Panc1 (cell line): ENCODE data around the gene SYTL4. TPM values are rescaled to one million over a fixed set of nuclear protein-coding genes. Genes with fewer than 3 reads are reported as not detected.

Source experiments
- ATAC-seq: fragments of 200-7000 bp; cut with Tn5 transposase; 2 replicates; pipeline ENCODE4 v1.9.1; 2020; ENCODE audit warnings: mild to moderate bottlenecking, moderate library complexity
- BruUV-seq: library from RNA; stranded (reverse); fragments of 400-500 nt; replicated peaks from 2 replicates; lab custom pipeline; 2021; lab: Mats Ljungman, UMichigan
- CTCF ChIA-PET: fragments of 300-600 bp; sonication (Branson Sonifier 250); formaldehyde crosslinking; loops from one replicate; lab custom pipeline; 2022; ENCODE audit warnings: antibody characterized with exemption; lab: Charles Lee
- POLR2A ChIA-PET: fragments of 300-600 bp; sonication (Branson Sonifier 250); formaldehyde crosslinking; loops from one replicate; lab custom pipeline; 2022; ENCODE audit warnings: antibody characterized with exemption; lab: Charles Lee
- DNase-seq: peaks from one replicate; pipeline ENCODE4 v3.0.0-alpha.2; 2010; ENCODE audit warnings: low read depth, low spot score
- H3K27ac ChIP-seq: 2 replicates; pipeline ENCODE4 v1.5.1; 2011; ENCODE audit warnings: mild to moderate bottlenecking, low read length, inconsistent platforms
- H3K27me3 ChIP-seq: fragments of 200-500 bp; sonication (Bioruptor generic); 2 replicates; pipeline ENCODE4 v1.6.0; 2014; ENCODE audit warnings: low read length, inconsistent platforms; ENCODE audit not compliant: control insufficient read depth, insufficient read depth
- H3K36me3 ChIP-seq: fragments of 200-500 bp; sonication (Bioruptor generic); 2 replicates; pipeline ENCODE4 v1.5.1; 2014; ENCODE audit warnings: inconsistent platforms, mild to moderate bottlenecking, low read length, moderate library complexity; ENCODE audit not compliant: control insufficient read depth, insufficient read depth
- H3K4me1 ChIP-seq: 2 replicates; pipeline ENCODE4 v1.5.1; 2011; ENCODE audit warnings: inconsistent platforms, mild to moderate bottlenecking, low read length, moderate library complexity; ENCODE audit not compliant: control insufficient read depth, insufficient read depth
- H3K4me3 ChIP-seq, 2 experiments: 2 replicates each; pipeline ENCODE4 v1.5.1; 2011 to 2012; ENCODE audit warnings: low read depth in 2 of 2, low read length in 2 of 2, mild to moderate bottlenecking in 2 of 2, inconsistent platforms in 1 of 2, moderate library complexity in 1 of 2
- H3K9me3 ChIP-seq: fragments of 200-500 bp; sonication (Bioruptor generic); 2 replicates; pipeline ENCODE4 v1.5.1; 2014; ENCODE audit warnings: low read depth, mild to moderate bottlenecking, inconsistent platforms, low read length, moderate library complexity; ENCODE audit not compliant: control insufficient read depth, insufficient read depth
- POLR2AphosphoS5 ChIP-seq: IDR thresholded peaks from 2 replicates; pipeline ENCODE4 v1.6.1; 2012; ENCODE audit warnings: mild to moderate bottlenecking, low read depth, low read length, moderate library complexity
- SIN3A ChIP-seq: IDR thresholded peaks from 2 replicates; pipeline ENCODE4 v1.6.1; 2012; ENCODE audit warnings: low read depth, mild to moderate bottlenecking, low read length, moderate library complexity, borderline replicate concordance; ENCODE audit not compliant: insufficient read depth
- TCF7L2 ChIP-seq: IDR thresholded peaks from 2 replicates; pipeline ENCODE4 v1.6.1; 2011; ENCODE audit warnings: mild to moderate bottlenecking, low read depth, low read length, inconsistent platforms
- in situ Hi-C: cut with HindIII; loops from 2 replicates; pipeline ENCODE4 v1.10.0; 2016; ENCODE audit warnings: low sequenced_read_pairs, low pct_unique_long_range_greater_than_20kb
- intact Hi-C: fragments of 100-400 bp; cut with micrococcal nuclease; formaldehyde crosslinking; loops from one replicate; pipeline ENCODE4 v1.10.0; 2022; ENCODE audit not compliant: unreplicated experiment
- total RNA-seq: library from RNA; stranded (reverse); gene quantifications from one replicate; pipeline ENCODE4 v1.2.1, GENCODE V29; 2021; ENCODE audit not compliant: unreplicated experiment
- TF ChIP-seq, protein P1 (sequence below): fragments of 450-650 bp; IDR thresholded peaks from 2 replicates; pipeline ENCODE4 v1.5.1; 2017; ENCODE audit warnings: mild to moderate bottlenecking
- TF ChIP-seq, protein P2 (sequence below), 2 experiments: IDR thresholded peaks; 2 replicates each; pipeline ENCODE4 v1.6.1; 2011 to 2012; ENCODE audit warnings: low read depth in 2 of 2, control low read depth in 1 of 2, low read length in 1 of 2, mild to moderate bottlenecking in 1 of 2, moderate library complexity in 1 of 2; ENCODE audit not compliant: insufficient read depth in 1 of 2

Gene SYTL4
- total RNA-seq, 1 experiment from 2014 or later: 0.15 TPM

DNA sequence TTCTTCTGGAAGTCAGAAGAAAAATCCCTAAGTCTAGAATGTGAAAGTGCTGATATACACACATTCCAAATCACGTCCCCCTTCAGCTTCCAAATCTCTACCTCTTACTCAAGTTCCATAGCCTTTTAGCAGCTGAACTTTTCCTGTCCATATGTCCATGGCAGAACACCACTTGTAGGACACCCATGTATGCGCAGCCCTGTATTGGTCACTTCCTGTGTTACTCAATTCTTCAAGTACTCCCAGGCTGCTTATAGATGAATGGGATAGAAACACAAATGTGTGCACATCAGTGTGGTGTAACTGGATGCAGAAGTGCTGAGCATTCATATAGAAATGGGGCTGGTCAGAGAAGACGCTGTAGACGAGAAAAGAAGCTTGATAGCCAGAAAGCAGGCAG is 69.1 kb downstream of the SYTL4 start:
- Histone ChIP-seq H3K27ac (no peak overlapping the region), H3K36me3 (no peaks in the 10 kb centered on the region), H3K9me3 (no peaks in the 10 kb centered on the region), H3K4me3 (no peak overlapping the region), H3K4me1 (no peaks in the 10 kb centered on the region), H3K27me3 (no peaks in the 10 kb centered on the region)
- TF ChIP-seq POLR2AphosphoS5 (no peak), SIN3A (no peak), TCF7L2 (no peak)
- TF ChIP-seq, protein P1, sequence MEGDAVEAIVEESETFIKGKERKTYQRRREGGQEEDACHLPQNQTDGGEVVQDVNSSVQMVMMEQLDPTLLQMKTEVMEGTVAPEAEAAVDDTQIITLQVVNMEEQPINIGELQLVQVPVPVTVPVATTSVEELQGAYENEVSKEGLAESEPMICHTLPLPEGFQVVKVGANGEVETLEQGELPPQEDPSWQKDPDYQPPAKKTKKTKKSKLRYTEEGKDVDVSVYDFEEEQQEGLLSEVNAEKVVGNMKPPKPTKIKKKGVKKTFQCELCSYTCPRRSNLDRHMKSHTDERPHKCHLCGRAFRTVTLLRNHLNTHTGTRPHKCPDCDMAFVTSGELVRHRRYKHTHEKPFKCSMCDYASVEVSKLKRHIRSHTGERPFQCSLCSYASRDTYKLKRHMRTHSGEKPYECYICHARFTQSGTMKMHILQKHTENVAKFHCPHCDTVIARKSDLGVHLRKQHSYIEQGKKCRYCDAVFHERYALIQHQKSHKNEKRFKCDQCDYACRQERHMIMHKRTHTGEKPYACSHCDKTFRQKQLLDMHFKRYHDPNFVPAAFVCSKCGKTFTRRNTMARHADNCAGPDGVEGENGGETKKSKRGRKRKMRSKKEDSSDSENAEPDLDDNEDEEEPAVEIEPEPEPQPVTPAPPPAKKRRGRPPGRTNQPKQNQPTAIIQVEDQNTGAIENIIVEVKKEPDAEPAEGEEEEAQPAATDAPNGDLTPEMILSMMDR: no peak
- TF ChIP-seq, protein P2, sequence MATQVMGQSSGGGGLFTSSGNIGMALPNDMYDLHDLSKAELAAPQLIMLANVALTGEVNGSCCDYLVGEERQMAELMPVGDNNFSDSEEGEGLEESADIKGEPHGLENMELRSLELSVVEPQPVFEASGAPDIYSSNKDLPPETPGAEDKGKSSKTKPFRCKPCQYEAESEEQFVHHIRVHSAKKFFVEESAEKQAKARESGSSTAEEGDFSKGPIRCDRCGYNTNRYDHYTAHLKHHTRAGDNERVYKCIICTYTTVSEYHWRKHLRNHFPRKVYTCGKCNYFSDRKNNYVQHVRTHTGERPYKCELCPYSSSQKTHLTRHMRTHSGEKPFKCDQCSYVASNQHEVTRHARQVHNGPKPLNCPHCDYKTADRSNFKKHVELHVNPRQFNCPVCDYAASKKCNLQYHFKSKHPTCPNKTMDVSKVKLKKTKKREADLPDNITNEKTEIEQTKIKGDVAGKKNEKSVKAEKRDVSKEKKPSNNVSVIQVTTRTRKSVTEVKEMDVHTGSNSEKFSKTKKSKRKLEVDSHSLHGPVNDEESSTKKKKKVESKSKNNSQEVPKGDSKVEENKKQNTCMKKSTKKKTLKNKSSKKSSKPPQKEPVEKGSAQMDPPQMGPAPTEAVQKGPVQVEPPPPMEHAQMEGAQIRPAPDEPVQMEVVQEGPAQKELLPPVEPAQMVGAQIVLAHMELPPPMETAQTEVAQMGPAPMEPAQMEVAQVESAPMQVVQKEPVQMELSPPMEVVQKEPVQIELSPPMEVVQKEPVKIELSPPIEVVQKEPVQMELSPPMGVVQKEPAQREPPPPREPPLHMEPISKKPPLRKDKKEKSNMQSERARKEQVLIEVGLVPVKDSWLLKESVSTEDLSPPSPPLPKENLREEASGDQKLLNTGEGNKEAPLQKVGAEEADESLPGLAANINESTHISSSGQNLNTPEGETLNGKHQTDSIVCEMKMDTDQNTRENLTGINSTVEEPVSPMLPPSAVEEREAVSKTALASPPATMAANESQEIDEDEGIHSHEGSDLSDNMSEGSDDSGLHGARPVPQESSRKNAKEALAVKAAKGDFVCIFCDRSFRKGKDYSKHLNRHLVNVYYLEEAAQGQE (IDR thresholded peaks at IDR 0.05; ENCODE audit: insufficient read depth in 1 of 2, low read depth in 2 of 2, low read length in 1 of 2): no peak
- POLR2A ChIA-PET: no interaction called here
- in situ Hi-C loops: no loop called here
- CTCF ChIA-PET: no interaction called here
- ATAC-seq (no peak), DNase-seq (no peak)
- intact Hi-C loops: no loop called here
- BruUV-seq: no TSS peak

DNA sequence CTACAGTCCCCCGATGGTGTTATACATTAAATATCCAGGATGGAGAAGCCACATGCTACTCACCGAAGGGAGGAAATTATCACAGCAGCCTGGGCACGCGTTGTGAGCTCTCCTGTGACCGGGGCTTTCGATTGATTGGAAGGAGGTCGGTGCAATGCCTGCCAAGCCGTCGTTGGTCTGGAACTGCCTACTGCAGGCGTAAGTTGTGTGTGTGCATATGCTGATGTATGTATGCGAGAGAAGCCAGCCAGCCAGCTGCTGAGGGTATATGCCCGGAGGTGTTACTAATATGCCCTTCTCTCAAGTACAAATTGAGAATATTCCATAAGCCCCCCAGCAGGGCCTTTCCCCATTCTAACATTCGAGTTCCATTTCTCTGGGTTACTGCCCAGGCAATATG is 69.8 kb downstream of the SYTL4 start:
- ATAC-seq (no peak), DNase-seq (no peak)
- no TSS peak for BruUV-seq
- ChIA-PET CTCF (no interaction called here), POLR2A (no interaction called here)
- Histone ChIP-seq H3K9me3 (no peaks in the 10 kb centered on the region), H3K4me1 (no peaks in the 10 kb centered on the region), H3K36me3 (no peaks in the 10 kb centered on the region), H3K27me3 (no peaks in the 10 kb centered on the region), H3K27ac (no peak overlapping the region), H3K4me3 (no peak overlapping the region)
- TF ChIP-seq, protein P1: no peak
- TF ChIP-seq, protein P2 (IDR thresholded peaks at IDR 0.05; ENCODE audit: insufficient read depth in 1 of 2, low read depth in 2 of 2, low read length in 1 of 2): no peak
- TF ChIP-seq TCF7L2 (no peak), POLR2AphosphoS5 (no peak), SIN3A (no peak)
- intact Hi-C loops: no loop called here
- in situ Hi-C loops: no loop called here
